Measurements from ENCODE around the gene TARP.
A peak's percentile ranks its signal among the peaks of the same experiment; 100 is the strongest.
"Not testable (repeated sequence)": the region's sequence is repeated elsewhere in the genome, so short reads cannot be mapped to it uniquely, and the experiment has no call there.

The TARP gene

DNA sequence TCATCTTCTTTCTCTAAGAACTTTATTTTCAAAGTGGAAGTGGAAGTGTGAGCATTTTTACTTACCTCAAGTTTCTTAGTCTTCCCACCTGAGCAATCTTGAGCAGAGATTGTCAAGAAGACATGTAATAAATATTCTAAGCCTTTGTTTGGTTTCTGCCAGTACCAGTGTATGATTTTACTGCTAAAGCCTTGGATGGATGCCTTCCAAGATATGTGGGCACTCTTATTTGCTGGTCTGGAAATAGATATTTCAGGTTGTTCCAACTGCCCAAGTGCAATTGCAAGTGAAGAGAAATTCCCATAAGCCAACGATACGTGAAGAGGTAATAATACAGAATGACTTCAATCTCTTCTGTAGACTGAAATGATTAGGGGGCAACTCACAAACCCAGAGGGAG lies 18.2 kb upstream of the TARP start:
- Mint-ChIP-seq H3K4me1 (no peaks in the 10 kb centered on the region), H3K27ac (no peak overlapping the region), H3K36me3 (ENCODE audit: low read depth) (no peaks in the 10 kb centered on the region), H3K4me3 (no peak overlapping the region), H3K27me3 (no peaks in the 10 kb centered on the region), H3K9me3 (no peaks in the 10 kb centered on the region)
- no peak for DNase-seq
- CTCF ChIA-PET = no interaction called here
- POLR2A ChIA-PET = no interaction called here

DNA sequence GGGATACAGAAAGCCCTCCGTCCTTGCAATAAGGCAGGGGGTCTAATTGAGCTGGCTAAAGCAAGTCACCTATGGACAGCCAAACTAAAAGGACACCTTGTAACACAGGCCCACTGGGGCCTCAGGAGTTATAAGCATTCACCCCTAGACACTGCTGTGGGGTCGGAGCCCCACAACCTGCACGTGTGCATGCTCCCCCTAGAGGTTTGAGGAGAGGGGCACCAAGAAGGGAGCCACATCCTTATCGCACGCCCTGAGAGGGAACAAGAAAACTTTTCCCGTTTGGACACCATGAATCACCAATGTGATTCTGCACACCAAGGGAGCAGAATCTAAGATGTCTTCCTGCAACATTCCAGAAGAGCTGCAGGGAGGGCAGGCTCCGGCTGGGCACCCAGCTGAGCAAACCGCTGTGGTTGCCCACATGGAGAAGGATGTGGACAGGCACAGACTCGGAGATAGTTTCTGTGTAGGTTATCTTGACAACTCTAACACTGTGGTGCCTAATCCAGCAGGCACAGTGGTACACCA lies 17.7 kb upstream of the TARP start:
- no peak overlapping the region for H3K27ac Mint-ChIP-seq
- H3K9me3 Mint-ChIP-seq = no peaks in the 10 kb centered on the region
- DNase-seq = no peak
- no peaks in the 10 kb centered on the region for H3K27me3 Mint-ChIP-seq
- H3K36me3 Mint-ChIP-seq (ENCODE audit: low read depth) = no peaks in the 10 kb centered on the region
- ChIA-PET POLR2A (no interaction called here), CTCF (no interaction called here)
- no peak overlapping the region for H3K4me3 Mint-ChIP-seq
- no peaks in the 10 kb centered on the region for H3K4me1 Mint-ChIP-seq

- H3K9me3 Mint-ChIP-seq = no peaks in the 10 kb centered on the region
- no peaks in the 10 kb centered on the region for H3K36me3 Mint-ChIP-seq (ENCODE audit: low read depth)
- H3K27ac Mint-ChIP-seq = no peak overlapping the region
- no peak for DNase-seq
- no peaks in the 10 kb centered on the region for H3K4me1 Mint-ChIP-seq
- no peak overlapping the region for H3K4me3 Mint-ChIP-seq
- ChIA-PET CTCF (no interaction called here), POLR2A (no interaction called here)
- no peaks in the 10 kb centered on the region for H3K27me3 Mint-ChIP-seq
Observed at GRCh38 chr7:38284553-38284952, 11.1 kb upstream of the TARP start.

DNA sequence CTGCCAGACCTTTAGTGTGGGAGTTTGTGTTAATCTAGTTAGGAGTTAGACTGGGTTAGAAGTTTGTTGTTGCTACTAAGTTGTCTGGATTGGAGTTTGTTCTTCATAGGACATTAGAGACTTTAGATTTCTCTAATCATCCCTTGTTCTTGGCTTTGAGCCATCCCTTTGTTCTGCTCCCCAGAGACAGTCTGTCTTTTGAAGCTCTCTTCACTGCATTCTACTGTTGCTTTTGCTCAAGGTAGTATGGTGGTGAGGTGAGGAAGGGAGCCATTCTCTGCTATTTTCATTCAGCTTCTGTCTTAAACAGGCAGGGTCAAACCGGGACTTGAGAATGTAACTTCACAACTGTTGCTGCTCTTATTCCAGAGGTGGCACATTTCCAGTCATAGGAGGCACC lies 10.4 kb upstream of the TARP start:
- DNase-seq = no peak
- no peak overlapping the region for H3K27ac Mint-ChIP-seq
- no peaks in the 10 kb centered on the region for H3K4me1 Mint-ChIP-seq
- ChIA-PET CTCF (no interaction called here), POLR2A (no interaction called here)
- no peak overlapping the region for H3K4me3 Mint-ChIP-seq
- H3K9me3 Mint-ChIP-seq = no peaks in the 10 kb centered on the region
- H3K36me3 Mint-ChIP-seq (ENCODE audit: low read depth) = no peaks in the 10 kb centered on the region
- H3K27me3 Mint-ChIP-seq = no peaks in the 10 kb centered on the region

- no peaks in the 10 kb centered on the region for H3K36me3 Mint-ChIP-seq (ENCODE audit: low read depth)
- no peaks in the 10 kb centered on the region for H3K4me1 Mint-ChIP-seq
- no peak overlapping the region for H3K4me3 Mint-ChIP-seq
- no peak for DNase-seq
- POLR2A ChIA-PET = no interaction called here
- no peaks in the 10 kb centered on the region for H3K27me3 Mint-ChIP-seq
- CTCF ChIA-PET = no interaction called here
- no peak overlapping the region for H3K27ac Mint-ChIP-seq
- H3K9me3 Mint-ChIP-seq = no peaks in the 10 kb centered on the region
Observed at GRCh38 chr7:38283107-38283506, 9.7 kb upstream of the TARP start.

DNA sequence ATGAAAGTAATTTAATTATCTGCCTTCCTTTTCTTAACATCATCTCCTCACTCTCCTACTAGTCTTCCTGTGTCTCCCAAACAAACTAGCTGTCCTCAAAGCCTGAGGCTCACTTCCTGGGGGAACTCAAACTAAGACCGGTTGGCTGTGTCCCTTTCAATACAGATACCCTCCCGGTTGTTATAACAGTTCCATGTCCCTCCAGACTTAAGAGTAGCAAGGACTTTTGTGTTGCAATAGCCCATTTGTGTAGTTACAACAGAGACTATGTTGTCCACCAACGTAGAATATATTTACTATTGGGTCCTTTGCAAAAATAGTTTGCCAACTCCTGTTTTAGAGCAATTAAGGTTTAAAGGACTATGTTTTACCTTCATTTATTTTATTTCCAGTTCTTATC lies 8.6 kb upstream of the TARP start:
- no peak for DNase-seq
- Mint-ChIP-seq H3K4me3 (no peak overlapping the region), H3K9me3 (no peaks in the 10 kb centered on the region), H3K4me1 (no peaks in the 10 kb centered on the region), H3K36me3 (ENCODE audit: low read depth) (no peaks in the 10 kb centered on the region), H3K27ac (no peak overlapping the region), H3K27me3 (no peaks in the 10 kb centered on the region)
- ChIA-PET CTCF (no interaction called here), POLR2A (no interaction called here)

DNA sequence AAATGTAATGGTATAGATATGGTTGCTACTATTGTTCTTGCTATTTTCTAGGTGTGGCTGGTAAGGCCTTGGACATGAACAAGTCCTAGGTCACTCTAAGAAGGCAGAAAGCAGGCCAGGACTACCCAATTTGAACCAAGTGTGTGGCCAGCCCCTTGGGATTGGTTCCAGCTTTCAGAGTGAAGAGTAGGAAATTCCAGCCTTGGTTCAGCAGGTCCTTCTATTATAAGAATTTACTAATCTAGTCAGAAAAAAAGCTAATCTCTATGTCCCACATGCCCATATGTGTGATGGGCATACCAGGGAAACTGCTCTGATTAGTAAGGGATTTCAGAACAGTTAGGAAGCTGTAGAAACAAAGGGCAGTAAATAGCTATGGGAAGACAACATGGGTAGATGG lies 7.8 kb upstream of the TARP start:
- H3K9me3 Mint-ChIP-seq = no peaks in the 10 kb centered on the region
- no peaks in the 10 kb centered on the region for H3K27me3 Mint-ChIP-seq
- no peaks in the 10 kb centered on the region for H3K4me1 Mint-ChIP-seq
- no peak overlapping the region for H3K27ac Mint-ChIP-seq
- DNase-seq = no peak
- ChIA-PET POLR2A (no interaction called here), CTCF (no interaction called here)
- no peak overlapping the region for H3K4me3 Mint-ChIP-seq
- no peaks in the 10 kb centered on the region for H3K36me3 Mint-ChIP-seq (ENCODE audit: low read depth)

- ChIA-PET POLR2A (no interaction called here), CTCF (no interaction called here)
- H3K4me1 Mint-ChIP-seq = no peaks in the 10 kb centered on the region
- H3K27ac Mint-ChIP-seq = peak overlapping the region; percentile 13
- no peaks in the 10 kb centered on the region for H3K27me3 Mint-ChIP-seq
- no peaks in the 10 kb centered on the region for H3K36me3 Mint-ChIP-seq (ENCODE audit: low read depth)
- no peak for DNase-seq
- H3K4me3 Mint-ChIP-seq = no peak overlapping the region
- no peaks in the 10 kb centered on the region for H3K9me3 Mint-ChIP-seq
Observed at GRCh38 chr7:38280707-38281106, 7.3 kb upstream of the TARP start.

- ChIA-PET CTCF (no interaction called here), POLR2A (no interaction called here)
- no peaks in the 10 kb centered on the region for H3K9me3 Mint-ChIP-seq
Observed at GRCh38 chr7:38280000-38280399, 6.6 kb upstream of the TARP start.

DNA sequence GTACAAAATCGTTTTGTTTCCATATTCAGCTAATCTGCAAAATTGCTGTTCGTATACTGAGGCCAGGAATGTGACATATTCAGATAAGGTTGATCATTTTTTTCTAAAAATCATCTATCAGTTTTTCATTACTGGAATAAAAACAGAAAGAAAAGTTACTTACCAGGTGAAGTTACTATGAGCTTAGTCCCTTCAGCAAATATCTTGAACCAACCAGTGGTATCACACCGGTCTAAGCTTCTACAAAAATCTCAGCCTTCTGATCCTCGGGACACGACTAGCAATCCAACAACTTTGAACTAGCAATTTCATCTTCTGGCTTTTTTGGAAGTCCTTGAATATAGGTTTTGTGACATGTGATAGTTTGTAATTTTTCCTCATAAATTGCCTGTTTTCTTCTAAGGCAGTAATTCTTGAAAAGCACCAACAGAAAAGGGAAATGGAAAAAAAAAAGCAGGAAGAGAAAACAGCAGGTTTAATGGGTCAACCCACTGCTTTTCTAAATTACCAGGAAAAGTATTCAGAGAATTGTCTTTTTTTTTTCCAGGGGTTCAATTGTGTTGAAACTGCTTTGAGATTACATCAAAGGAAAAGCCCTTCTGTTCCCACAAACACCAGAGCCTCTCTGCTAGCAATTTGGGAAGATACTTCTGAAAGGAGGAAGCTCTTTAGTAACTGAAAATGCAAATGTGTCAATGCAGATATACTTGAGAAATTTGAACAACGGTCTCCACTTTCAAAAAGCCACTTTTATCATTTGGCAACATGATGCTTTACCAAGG lies 2.9 kb upstream of the TARP start:
- H3K4me3 Mint-ChIP-seq = peak overlapping the region; percentile 63
- POLR2A ChIA-PET = no interaction called here

More at GRCh38 chr7:38280000-38280399, 6.6 kb upstream of the TARP start:
- Mint-ChIP-seq H3K4me1 (no peaks in the 10 kb centered on the region), H3K4me3 (no peak overlapping the region), H3K27me3 (no peaks in the 10 kb centered on the region), H3K27ac (no peak overlapping the region), H3K36me3 (ENCODE audit: low read depth) (no peaks in the 10 kb centered on the region)
- DNase-seq = no peak

GRCh38 chr7:38274927-38275620 lies 1.6 kb upstream of the TARP start:
- no peak for DNase-seq
- Mint-ChIP-seq H3K4me3 (peak overlapping the region; percentile 63), H3K27me3 (no peaks in the 10 kb centered on the region), H3K27ac (no peak overlapping the region), H3K9me3 (no peaks in the 10 kb centered on the region), H3K4me1 (no peaks in the 10 kb centered on the region), H3K36me3 (ENCODE audit: low read depth) (no peaks in the 10 kb centered on the region)
- ChIA-PET POLR2A (no interaction called here), CTCF (no interaction called here)

More for the DNA sequence above, 2.9 kb upstream of the TARP start:
- Mint-ChIP-seq H3K9me3 (no peaks in the 10 kb centered on the region), H3K27ac (no peak overlapping the region), H3K27me3 (no peaks in the 10 kb centered on the region), H3K4me1 (no peaks in the 10 kb centered on the region), H3K36me3 (ENCODE audit: low read depth) (no peaks in the 10 kb centered on the region)
- CTCF ChIA-PET = no interaction called here
- no peak for DNase-seq

DNA sequence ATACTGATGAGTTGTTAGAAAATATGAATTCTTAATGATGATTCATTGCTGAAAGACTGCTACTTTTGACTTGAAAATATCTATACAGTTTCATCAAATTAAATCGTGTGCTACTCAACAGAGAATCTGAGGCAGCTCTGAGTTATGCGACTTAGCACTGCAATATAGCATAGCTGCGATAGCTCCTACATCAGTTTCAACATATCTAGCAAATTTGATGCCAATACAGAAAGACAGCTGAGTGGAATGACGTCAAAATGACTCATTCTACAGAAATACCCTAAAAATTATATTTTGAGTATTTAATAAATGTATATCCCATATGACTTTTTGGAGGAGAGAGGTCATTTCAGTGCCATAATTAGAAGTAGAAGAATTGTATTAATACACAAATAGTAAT lies 1.1 kb upstream of the TARP start:
- no peaks in the 10 kb centered on the region for H3K4me1 Mint-ChIP-seq
- no peaks in the 10 kb centered on the region for H3K36me3 Mint-ChIP-seq (ENCODE audit: low read depth)
- DNase-seq = no peak
- no peak overlapping the region for H3K27ac Mint-ChIP-seq
- no peaks in the 10 kb centered on the region for H3K27me3 Mint-ChIP-seq
- H3K4me3 Mint-ChIP-seq = no peak overlapping the region
- no peaks in the 10 kb centered on the region for H3K9me3 Mint-ChIP-seq
- CTCF ChIA-PET = no interaction called here
- POLR2A ChIA-PET = no interaction called here

DNA sequence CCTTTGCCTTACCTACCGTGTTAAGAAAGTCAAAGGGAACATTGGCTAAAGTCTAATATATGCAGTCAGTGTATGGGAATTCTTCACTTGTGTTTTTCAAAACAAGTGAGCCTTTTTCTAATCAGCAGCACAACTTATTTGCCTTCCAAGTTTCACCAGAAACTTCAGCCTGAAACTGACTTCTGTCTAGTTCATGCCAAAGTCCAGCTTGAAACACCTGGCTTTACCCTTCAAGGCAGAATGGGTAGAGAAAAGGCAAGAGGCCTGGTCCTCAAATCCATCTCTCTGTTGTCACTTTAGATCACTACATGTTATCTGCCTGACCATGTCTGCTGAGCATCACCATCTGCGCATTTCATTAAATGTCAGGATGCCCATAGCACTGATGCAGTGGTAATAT lies 3.0 kb downstream of the TARP start:
- H3K4me1 Mint-ChIP-seq; DNase-seq; H3K27ac Mint-ChIP-seq; H3K4me3 Mint-ChIP-seq; POLR2A ChIA-PET; H3K36me3 Mint-ChIP-seq (ENCODE audit: low read depth); H3K9me3 Mint-ChIP-seq; CTCF ChIA-PET; H3K27me3 Mint-ChIP-seq: not testable (repeated sequence)
